RWPE1 (cell line): ENCODE results near the gene WNT8B.

ENCODE experiments used
- CTCF ChIA-PET: fragments of 350-600 bp; sonication (Branson Sonifier 250); formaldehyde crosslinking; extraction: SDS; loops from one replicate; lab custom pipeline; 2021; lab: Yijun Ruan, JAX
- POLR2A ChIA-PET: fragments of 400-600 bp; formaldehyde crosslinking; extraction: SDS; loops from one replicate; lab custom pipeline; 2020; ENCODE audit warnings: antibody characterized with exemption; ENCODE audit not compliant: low non-redundant PET; lab: Yijun Ruan, JAX
- DNase-seq: peaks from one replicate; pipeline ENCODE4 v3.0.0; 2012; ENCODE audit warnings: low spot score
- H3K27ac ChIP-seq: fragments of 450-650 bp; 2 replicates; pipeline ENCODE4 v1.5.1; 2017
- CTCF ChIP-seq: fragments of 450-650 bp; conservative IDR thresholded peaks from 2 replicates; pipeline ENCODE4 v1.5.1; 2017; ENCODE audit warnings: low read depth, mild to moderate bottlenecking

WNT8B gene

GRCh38 chr10:100462709-100463108 is at the start of gene WNT8B:
Gene WNT8B, plus strand, starts transcription at chr10:100463009. Its CDS starts 160 bp downstream, at chr10:100463169.
- no peak for TF ChIP-seq CTCF
- ChIA-PET POLR2A (no interaction called here), CTCF (no interaction called here)
- no peak within 1 kb of the TSS for H3K27ac ChIP-seq
- no peak for DNase-seq

- no peak for DNase-seq
- CTCF ChIA-PET = interaction anchor here (0.6 to 1.1 kb wide), 2 partner anchors 11 to 125 kb away, joined by 3 read pairs; no protein-coding TSS in a partner anchor
- TF ChIP-seq CTCF = no peak
- no peak overlapping the region for H3K27ac ChIP-seq
- POLR2A ChIA-PET = no interaction called here
These were observed 49.6 kb upstream of the WNT8B start for GRCh38 chr10:100413173-100413572.

- ChIA-PET CTCF (interaction anchor here (1.1 kb wide), 1 partner anchor 99 kb away, joined by 3 read pairs; no protein-coding TSS in a partner anchor), POLR2A (no interaction called here)
- TF ChIP-seq CTCF = no peak
- no peak overlapping the region for H3K27ac ChIP-seq
- no peak for DNase-seq
These were observed 42.8 kb upstream of the WNT8B start for GRCh38 chr10:100419911-100420449.

- no peak for TF ChIP-seq CTCF
- DNase-seq = no peak
- ChIA-PET POLR2A (no interaction called here), CTCF (no interaction called here)
- H3K27ac ChIP-seq = no peak overlapping the region
These were observed 35.4 kb upstream of the WNT8B start for GRCh38 chr10:100427374-100427773.

- POLR2A ChIA-PET = no interaction called here
- TF ChIP-seq CTCF = peak; percentile 98
- peak; percentile 88 for DNase-seq
- no peak overlapping the region for H3K27ac ChIP-seq
- CTCF ChIA-PET = interaction anchor here (0.5 to 5.7 kb wide), 34 partner anchors 10 to 489 kb away, joined by 3 to 39 read pairs (median 5); partner anchors contain the start of genes PKD2L1, SCD and SEC31B
These were observed 29.3 kb upstream of the WNT8B start for GRCh38 chr10:100433253-100434240.

GRCh38 chr10:100436255-100436654 is 26.6 kb upstream of the WNT8B start:
- no peak for DNase-seq
- CTCF ChIA-PET = interaction anchor here (0.6 to 0.7 kb wide), 3 partner anchors 75 to 307 kb away, joined by 3 read pairs; no protein-coding TSS in a partner anchor

More at GRCh38 chr10:100436255-100436654, 26.6 kb upstream of the WNT8B start:
- POLR2A ChIA-PET = no interaction called here
- H3K27ac ChIP-seq = no peak overlapping the region
- no peak for TF ChIP-seq CTCF
